IMR-90 (cell line): ENCODE measurements around the gene GALNT7. TPM values are rescaled to one million over a fixed set of nuclear protein-coding genes. Genes with fewer than 3 reads are reported as not detected.

ENCODE experiments used
- ATAC-seq: fragments of 200-7000 bp; cut with Tn5 transposase; 2 replicates; pipeline ENCODE4 v1.9.1; 2020; ENCODE audit warnings: low read depth, mild to moderate bottlenecking, moderate library complexity
- BruUV-seq: library from RNA; stranded (reverse); fragments of 400-500 nt; replicated peaks from 2 replicates; lab custom pipeline; 2021; lab: Mats Ljungman, UMichigan
- CTCF ChIA-PET: fragments of 300-600 bp; formaldehyde crosslinking; extraction: SDS; loops from one replicate; lab custom pipeline; 2021; ENCODE audit warnings: antibody characterized with exemption; lab: Yijun Ruan, JAX
- POLR2A ChIA-PET: fragments of 300-600 bp; sonication (Branson Sonifier 250); formaldehyde crosslinking; loops from one replicate; lab custom pipeline; 2022; ENCODE audit warnings: antibody characterized with exemption; ENCODE audit not compliant: unreplicated experiment; lab: Charles Lee
- DNase-seq: peaks from one replicate; pipeline ENCODE4 v3.0.0; 2013
- H2AFZ ChIP-seq: replicated peaks from 2 replicates; pipeline ENCODE3; 2013; ENCODE audit warnings: low read length, mild to moderate bottlenecking; ENCODE audit not compliant: poor library complexity
- H2AK5ac ChIP-seq: 2 replicates; pipeline ENCODE4 v1.6.1; 2013; ENCODE audit warnings: low read depth, low read length, inconsistent platforms
- H2AK9ac ChIP-seq: replicated peaks from 2 replicates; pipeline ENCODE3; 2013; ENCODE audit warnings: mild to moderate bottlenecking, low read depth, low read length, moderate library complexity; ENCODE audit not compliant: poor library complexity
- H2BK120ac ChIP-seq: 2 replicates; pipeline ENCODE4 v1.6.1; 2013; ENCODE audit warnings: low read depth, low read length, inconsistent platforms
- H2BK15ac ChIP-seq: 3 replicates; pipeline ENCODE4 v1.6.1; 2013; ENCODE audit warnings: low read depth, low read length, inconsistent platforms
- H2BK20ac ChIP-seq: 2 replicates; pipeline ENCODE4 v1.6.1; 2013; ENCODE audit warnings: low read depth, mild to moderate bottlenecking, inconsistent platforms, low read length, moderate library complexity
- H2BK5ac ChIP-seq: 2 replicates; pipeline ENCODE4 v1.6.1; 2013; ENCODE audit warnings: mild to moderate bottlenecking, low read depth, low read length, inconsistent platforms; ENCODE audit not compliant: poor library complexity, severe bottlenecking
- H3K14ac ChIP-seq: replicated peaks from 2 replicates; pipeline ENCODE4 v1.6.1; 2013; ENCODE audit warnings: low read depth, low read length, inconsistent platforms
- H3K18ac ChIP-seq: 2 replicates; pipeline ENCODE4 v1.6.1; 2013; ENCODE audit warnings: low read depth, low read length, control low read depth
- H3K23ac ChIP-seq: 2 replicates; pipeline ENCODE4 v1.6.1; 2013; ENCODE audit warnings: low read depth, low read length, inconsistent platforms
- H3K27ac ChIP-seq: 2 replicates; pipeline ENCODE4 v1.5.1; 2013; ENCODE audit warnings: mild to moderate bottlenecking, control low read depth, low read length; ENCODE audit not compliant: insufficient read depth
- H3K27me3 ChIP-seq: 2 replicates; pipeline ENCODE4 v1.6.1; 2013; ENCODE audit warnings: low read length; ENCODE audit not compliant: control insufficient read depth, insufficient read depth
- H3K36me3 ChIP-seq: 2 replicates; pipeline ENCODE4 v1.6.1; 2013; ENCODE audit warnings: low read length, mixed read lengths; ENCODE audit not compliant: control insufficient read depth, insufficient read depth
- H3K4ac ChIP-seq: 2 replicates; pipeline ENCODE4 v1.6.1; 2013; ENCODE audit warnings: low read depth, low read length, inconsistent platforms
- H3K4me1 ChIP-seq: 2 replicates; pipeline ENCODE4 v1.6.1; 2013; ENCODE audit warnings: low read length, mixed read lengths; ENCODE audit not compliant: control insufficient read depth, insufficient read depth
- H3K4me2 ChIP-seq: 2 replicates; pipeline ENCODE4 v1.6.1; 2013; ENCODE audit warnings: low read depth, mild to moderate bottlenecking, control low read depth, low read length, moderate library complexity
- H3K4me3 ChIP-seq: 2 replicates; pipeline ENCODE4 v1.5.1; 2013; ENCODE audit warnings: low read depth, mild to moderate bottlenecking, control low read depth, low read length, moderate library complexity; ENCODE audit not compliant: insufficient read depth
- H3K56ac ChIP-seq: 2 replicates; pipeline ENCODE4 v1.6.1; 2013; ENCODE audit warnings: low read length, inconsistent platforms; ENCODE audit not compliant: insufficient read depth; ENCODE audit errors: extremely low read depth
- H3K79me1 ChIP-seq, 2 experiments: 2 replicates each; pipeline ENCODE4 v1.6.1; 2013; ENCODE audit warnings: low read length in 2 of 2, inconsistent platforms in 1 of 2, low read depth in 1 of 2
- H3K9ac ChIP-seq: 2 replicates; pipeline ENCODE4 v1.6.1; 2013; ENCODE audit warnings: low read depth, low read length, control low read depth
- H3K9me1 ChIP-seq: 2 replicates; pipeline ENCODE4 v1.6.1; 2013; ENCODE audit warnings: low read length, inconsistent platforms; ENCODE audit not compliant: insufficient read depth
- H3K9me3 ChIP-seq: 2 replicates; pipeline ENCODE4 v1.6.1; 2013; ENCODE audit warnings: low read length; ENCODE audit not compliant: control insufficient read depth, insufficient read depth
- H4K20me1 ChIP-seq: 2 replicates; pipeline ENCODE4 v1.6.1; 2013; ENCODE audit warnings: low read length, inconsistent platforms; ENCODE audit not compliant: insufficient read depth
- H4K5ac ChIP-seq: 2 replicates; pipeline ENCODE4 v1.6.1; 2013; ENCODE audit warnings: mild to moderate bottlenecking, low read depth, low read length, control low read depth
- H4K8ac ChIP-seq, 2 experiments: 2 replicates each; pipeline ENCODE4 v1.6.1; 2013; ENCODE audit warnings: low read depth in 2 of 2, low read length in 2 of 2, control low read depth in 1 of 2, inconsistent platforms in 1 of 2
- H4K91ac ChIP-seq: 2 replicates; pipeline ENCODE4 v1.6.1; 2013; ENCODE audit warnings: low read depth, low read length, inconsistent platforms; ENCODE audit not compliant: insufficient read depth
- CHD1 ChIP-seq: IDR thresholded peaks from 2 replicates; pipeline ENCODE4 v1.6.1; 2012; ENCODE audit warnings: low read depth, low read length, improper control_type of control experiment
- NFE2L2 ChIP-seq: fragments of 150-350 bp; IDR thresholded peaks from 2 replicates; pipeline ENCODE4 v1.6.1; 2016; ENCODE audit warnings: low read depth, mild to moderate bottlenecking, low read length
- WGBS, 2 experiments: methylation state at CpG; one replicate each; pipeline versions ENCODE4 v1.1.5 to v1.1.7; 2013; ENCODE audit warnings: missing lambda C conversion rate in 2 of 2; ENCODE audit not compliant: insufficient read length in 1 of 2; ENCODE audit errors: extremely low coverage in 2 of 2; 5-methylcytosine and 5-hydroxymethylcytosine counted together
- dilution Hi-C: fragments of 300-500 bp; cut with HindIII; formaldehyde crosslinking; loops from one replicate; pipeline ENCODE4 v1.14.3; 2018; ENCODE audit warnings: low sequenced_read_pairs; ENCODE audit not compliant: unreplicated experiment
- in situ Hi-C: fragments of 300-500 bp; cut with MboI; formaldehyde crosslinking; loops from 3 replicates; pipeline ENCODE4 v1.14.3; 2019; ENCODE audit warnings: low sequenced_read_pairs, inconsistent platforms, mixed read lengths
- intact Hi-C: fragments of 100-400 bp; cut with micrococcal nuclease; formaldehyde crosslinking; loops from 2 replicates; pipeline ENCODE4 v1.10.0; 2022
- polyA plus RNA-seq, 3 experiments: library from polyadenylated mRNA; depleted of rRNA; stranded (reverse); fragments of >200 nt; gene quantifications; 2 replicates each; pipeline ENCODE4 v1.2.3, GENCODE V29; 2012; ENCODE audit warnings: low replicate concordance in 1 of 3
- total RNA-seq: library from RNA; depleted of rRNA; stranded (reverse); fragments of >200 nt; gene quantifications from 2 replicates; pipeline ENCODE4 v1.2.3, GENCODE V29; 2012
- TF ChIP-seq, protein P1 (sequence below): conservative IDR thresholded peaks from 2 replicates; pipeline ENCODE4 v1.5.1; 2012; ENCODE audit warnings: mild to moderate bottlenecking, low read depth, low read length, improper control_type of control experiment

GALNT7 gene
- total and polyA plus RNA-seq, 2 of the 4 experiments (the other 2 are of a cell fraction) = 19.1 to 31.2 TPM

DNA sequence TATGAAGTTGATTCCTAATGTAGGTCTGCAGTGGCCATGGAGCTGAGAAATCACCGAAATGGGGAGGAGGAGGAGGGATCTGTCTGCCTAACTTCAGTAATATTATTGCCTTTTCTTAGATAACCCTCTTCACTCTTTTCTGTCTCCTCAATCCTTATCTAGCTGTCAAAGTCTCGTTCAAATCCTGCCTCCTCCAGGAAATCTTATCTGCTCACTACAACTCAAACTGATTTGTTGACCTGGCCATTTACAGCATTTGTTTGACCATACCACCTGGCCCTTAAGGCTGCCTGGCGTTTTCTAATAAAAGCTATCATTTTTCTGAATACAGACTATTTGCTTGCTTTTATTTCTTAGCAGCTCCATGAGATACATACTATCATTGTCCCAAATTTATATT is 33.8 kb downstream of the GALNT7 start:
- no CpG with 5 or more reads among the region's 3 CpGs for WGBS, 2 experiments

More for the DNA sequence above, 33.8 kb downstream of the GALNT7 start:
- H4K20me1 ChIP-seq = peaks cover 4% of the 10 kb centered on the region; the same call in 1 of the 2 replicates
- dilution Hi-C loops (no loop called here), intact Hi-C loops (no loop called here), in situ Hi-C loops (no loop called here)
- H3K4me3 ChIP-seq = no peak overlapping the region
- peaks cover 0 to 3% of the 10 kb centered on the region in 2 experiments; a peak in 1 of 4 replicates for H3K79me1 ChIP-seq
- no peak overlapping the region for H3K9ac ChIP-seq
- H3K4me1 ChIP-seq = no peaks in the 10 kb centered on the region
- H3K36me3 ChIP-seq = no peaks in the 10 kb centered on the region
- no peaks in the 10 kb centered on the region for H3K27me3 ChIP-seq
- no peak for ATAC-seq
- no peak overlapping the region for H2AK5ac ChIP-seq
- CTCF ChIA-PET = interaction anchor here (0.6 kb wide), 1 partner anchor 118 kb away, joined by 3 read pairs; no protein-coding TSS in a partner anchor
- H4K5ac ChIP-seq = no peak overlapping the region
- H3K56ac ChIP-seq = no peak overlapping the region
- H2BK120ac ChIP-seq = no peak overlapping the region
- H2AFZ ChIP-seq = no peak overlapping the region
- no peak overlapping the region for H2AK9ac ChIP-seq
- H2BK5ac ChIP-seq = no peak overlapping the region
- DNase-seq = no peak
- H3K4ac ChIP-seq = no peak overlapping the region
- TF ChIP-seq, protein P1, sequence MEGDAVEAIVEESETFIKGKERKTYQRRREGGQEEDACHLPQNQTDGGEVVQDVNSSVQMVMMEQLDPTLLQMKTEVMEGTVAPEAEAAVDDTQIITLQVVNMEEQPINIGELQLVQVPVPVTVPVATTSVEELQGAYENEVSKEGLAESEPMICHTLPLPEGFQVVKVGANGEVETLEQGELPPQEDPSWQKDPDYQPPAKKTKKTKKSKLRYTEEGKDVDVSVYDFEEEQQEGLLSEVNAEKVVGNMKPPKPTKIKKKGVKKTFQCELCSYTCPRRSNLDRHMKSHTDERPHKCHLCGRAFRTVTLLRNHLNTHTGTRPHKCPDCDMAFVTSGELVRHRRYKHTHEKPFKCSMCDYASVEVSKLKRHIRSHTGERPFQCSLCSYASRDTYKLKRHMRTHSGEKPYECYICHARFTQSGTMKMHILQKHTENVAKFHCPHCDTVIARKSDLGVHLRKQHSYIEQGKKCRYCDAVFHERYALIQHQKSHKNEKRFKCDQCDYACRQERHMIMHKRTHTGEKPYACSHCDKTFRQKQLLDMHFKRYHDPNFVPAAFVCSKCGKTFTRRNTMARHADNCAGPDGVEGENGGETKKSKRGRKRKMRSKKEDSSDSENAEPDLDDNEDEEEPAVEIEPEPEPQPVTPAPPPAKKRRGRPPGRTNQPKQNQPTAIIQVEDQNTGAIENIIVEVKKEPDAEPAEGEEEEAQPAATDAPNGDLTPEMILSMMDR = no peak
- TF ChIP-seq CHD1 (no peak), NFE2L2 (no peak)
- POLR2A ChIA-PET = no interaction called here
- no peak overlapping the region for H2BK15ac ChIP-seq
- no peak overlapping the region for H3K27ac ChIP-seq
- no peaks in the 10 kb centered on the region for H3K9me1 ChIP-seq
- H3K9me3 ChIP-seq = no peaks in the 10 kb centered on the region
- H3K18ac ChIP-seq = no peak overlapping the region
- no TSS peak for BruUV-seq
- H3K14ac ChIP-seq = no peak overlapping the region
- no peak overlapping the region for H2BK20ac ChIP-seq
- H4K91ac ChIP-seq = no peak overlapping the region
- no peak overlapping the region for H3K4me2 ChIP-seq
- no peak overlapping the region for H3K23ac ChIP-seq
- no peak overlapping the region for H4K8ac ChIP-seq
